IMR-90 (cell line): ENCODE measurements around the gene JSRP1. TPM values are rescaled to one million over a fixed set of nuclear protein-coding genes. Genes with fewer than 3 reads are reported as not detected.

Source experiments
- ATAC-seq: fragments of 200-7000 bp; cut with Tn5 transposase; 2 replicates; pipeline ENCODE4 v1.9.1; 2020; ENCODE audit warnings: low read depth, mild to moderate bottlenecking, moderate library complexity
- BruUV-seq: library from RNA; stranded (reverse); fragments of 400-500 nt; replicated peaks from 2 replicates; lab custom pipeline; 2021; lab: Mats Ljungman, UMichigan
- CTCF ChIA-PET: fragments of 300-600 bp; formaldehyde crosslinking; extraction: SDS; loops from one replicate; lab custom pipeline; 2021; ENCODE audit warnings: antibody characterized with exemption; lab: Yijun Ruan, JAX
- POLR2A ChIA-PET: fragments of 300-600 bp; sonication (Branson Sonifier 250); formaldehyde crosslinking; loops from one replicate; lab custom pipeline; 2022; ENCODE audit warnings: antibody characterized with exemption; ENCODE audit not compliant: unreplicated experiment; lab: Charles Lee
- DNase-seq: peaks from one replicate; pipeline ENCODE4 v3.0.0; 2013
- H2AFZ ChIP-seq: replicated peaks from 2 replicates; pipeline ENCODE3; 2013; ENCODE audit warnings: low read length, mild to moderate bottlenecking; ENCODE audit not compliant: poor library complexity
- H2AK5ac ChIP-seq: 2 replicates; pipeline ENCODE4 v1.6.1; 2013; ENCODE audit warnings: low read depth, low read length, inconsistent platforms
- H2AK9ac ChIP-seq: replicated peaks from 2 replicates; pipeline ENCODE3; 2013; ENCODE audit warnings: mild to moderate bottlenecking, low read depth, low read length, moderate library complexity; ENCODE audit not compliant: poor library complexity
- H2BK120ac ChIP-seq: 2 replicates; pipeline ENCODE4 v1.6.1; 2013; ENCODE audit warnings: low read depth, low read length, inconsistent platforms
- H2BK15ac ChIP-seq: 3 replicates; pipeline ENCODE4 v1.6.1; 2013; ENCODE audit warnings: low read depth, low read length, inconsistent platforms
- H2BK20ac ChIP-seq: 2 replicates; pipeline ENCODE4 v1.6.1; 2013; ENCODE audit warnings: low read depth, mild to moderate bottlenecking, inconsistent platforms, low read length, moderate library complexity
- H2BK5ac ChIP-seq: 2 replicates; pipeline ENCODE4 v1.6.1; 2013; ENCODE audit warnings: mild to moderate bottlenecking, low read depth, low read length, inconsistent platforms; ENCODE audit not compliant: poor library complexity, severe bottlenecking
- H3K14ac ChIP-seq: replicated peaks from 2 replicates; pipeline ENCODE4 v1.6.1; 2013; ENCODE audit warnings: low read depth, low read length, inconsistent platforms
- H3K18ac ChIP-seq: 2 replicates; pipeline ENCODE4 v1.6.1; 2013; ENCODE audit warnings: low read depth, low read length, control low read depth
- H3K23ac ChIP-seq: 2 replicates; pipeline ENCODE4 v1.6.1; 2013; ENCODE audit warnings: low read depth, low read length, inconsistent platforms
- H3K27ac ChIP-seq: 2 replicates; pipeline ENCODE4 v1.5.1; 2013; ENCODE audit warnings: mild to moderate bottlenecking, control low read depth, low read length; ENCODE audit not compliant: insufficient read depth
- H3K27me3 ChIP-seq: 2 replicates; pipeline ENCODE4 v1.6.1; 2013; ENCODE audit warnings: low read length; ENCODE audit not compliant: control insufficient read depth, insufficient read depth
- H3K36me3 ChIP-seq: 2 replicates; pipeline ENCODE4 v1.6.1; 2013; ENCODE audit warnings: low read length, mixed read lengths; ENCODE audit not compliant: control insufficient read depth, insufficient read depth
- H3K4ac ChIP-seq: 2 replicates; pipeline ENCODE4 v1.6.1; 2013; ENCODE audit warnings: low read depth, low read length, inconsistent platforms
- H3K4me1 ChIP-seq: 2 replicates; pipeline ENCODE4 v1.6.1; 2013; ENCODE audit warnings: low read length, mixed read lengths; ENCODE audit not compliant: control insufficient read depth, insufficient read depth
- H3K4me2 ChIP-seq: 2 replicates; pipeline ENCODE4 v1.6.1; 2013; ENCODE audit warnings: low read depth, mild to moderate bottlenecking, control low read depth, low read length, moderate library complexity
- H3K4me3 ChIP-seq: 2 replicates; pipeline ENCODE4 v1.5.1; 2013; ENCODE audit warnings: low read depth, mild to moderate bottlenecking, control low read depth, low read length, moderate library complexity; ENCODE audit not compliant: insufficient read depth
- H3K56ac ChIP-seq: 2 replicates; pipeline ENCODE4 v1.6.1; 2013; ENCODE audit warnings: low read length, inconsistent platforms; ENCODE audit not compliant: insufficient read depth; ENCODE audit errors: extremely low read depth
- H3K79me1 ChIP-seq, 2 experiments: 2 replicates each; pipeline ENCODE4 v1.6.1; 2013; ENCODE audit warnings: low read length in 2 of 2, inconsistent platforms in 1 of 2, low read depth in 1 of 2
- H3K9ac ChIP-seq: 2 replicates; pipeline ENCODE4 v1.6.1; 2013; ENCODE audit warnings: low read depth, low read length, control low read depth
- H3K9me1 ChIP-seq: 2 replicates; pipeline ENCODE4 v1.6.1; 2013; ENCODE audit warnings: low read length, inconsistent platforms; ENCODE audit not compliant: insufficient read depth
- H3K9me3 ChIP-seq: 2 replicates; pipeline ENCODE4 v1.6.1; 2013; ENCODE audit warnings: low read length; ENCODE audit not compliant: control insufficient read depth, insufficient read depth
- H4K20me1 ChIP-seq: 2 replicates; pipeline ENCODE4 v1.6.1; 2013; ENCODE audit warnings: low read length, inconsistent platforms; ENCODE audit not compliant: insufficient read depth
- H4K5ac ChIP-seq: 2 replicates; pipeline ENCODE4 v1.6.1; 2013; ENCODE audit warnings: mild to moderate bottlenecking, low read depth, low read length, control low read depth
- H4K8ac ChIP-seq, 2 experiments: 2 replicates each; pipeline ENCODE4 v1.6.1; 2013; ENCODE audit warnings: low read depth in 2 of 2, low read length in 2 of 2, control low read depth in 1 of 2, inconsistent platforms in 1 of 2
- H4K91ac ChIP-seq: 2 replicates; pipeline ENCODE4 v1.6.1; 2013; ENCODE audit warnings: low read depth, low read length, inconsistent platforms; ENCODE audit not compliant: insufficient read depth
- BHLHE40 ChIP-seq: fragments of 150-350 bp; IDR thresholded peaks from 2 replicates; pipeline ENCODE4 v1.6.1; 2016; ENCODE audit warnings: mild to moderate bottlenecking, low read depth, low read length
- CEBPB ChIP-seq: IDR thresholded peaks from 2 replicates; pipeline ENCODE4 v1.6.1; 2012; ENCODE audit warnings: low read depth, low read length, improper control_type of control experiment
- CHD1 ChIP-seq: IDR thresholded peaks from 2 replicates; pipeline ENCODE4 v1.6.1; 2012; ENCODE audit warnings: low read depth, low read length, improper control_type of control experiment
- FOS ChIP-seq: fragments of 150-350 bp; IDR thresholded peaks from 2 replicates; pipeline ENCODE4 v1.6.1; 2016; ENCODE audit warnings: low read depth, low read length
- MAZ ChIP-seq: IDR thresholded peaks from 2 replicates; pipeline ENCODE4 v1.6.1; 2012; ENCODE audit warnings: low read depth, mild to moderate bottlenecking, low read length, improper control_type of control experiment, moderate library complexity, borderline replicate concordance
- MXI1 ChIP-seq: IDR thresholded peaks from 2 replicates; pipeline ENCODE4 v1.6.1; 2012; ENCODE audit warnings: low read depth, mild to moderate bottlenecking, low read length, moderate library complexity, borderline replicate concordance
- NFE2L2 ChIP-seq: fragments of 150-350 bp; IDR thresholded peaks from 2 replicates; pipeline ENCODE4 v1.6.1; 2016; ENCODE audit warnings: low read depth, mild to moderate bottlenecking, low read length
- POLR2A ChIP-seq: IDR thresholded peaks from 2 replicates; pipeline ENCODE4 v1.6.1; 2012; ENCODE audit warnings: mild to moderate bottlenecking, low read depth, low read length
- RAD21 ChIP-seq: IDR thresholded peaks from 2 replicates; pipeline ENCODE4 v1.6.1; 2012; ENCODE audit warnings: low read length, improper control_type of control experiment
- RCOR1 ChIP-seq: IDR thresholded peaks from 2 replicates; pipeline ENCODE4 v1.6.1; 2012; ENCODE audit warnings: mild to moderate bottlenecking, low read length, improper control_type of control experiment; ENCODE audit not compliant: insufficient replicate concordance
- RFX5 ChIP-seq: IDR thresholded peaks from 2 replicates; pipeline ENCODE4 v1.8.0; 2012; ENCODE audit warnings: low read depth, mild to moderate bottlenecking, low read length, moderate library complexity
- SMC3 ChIP-seq: fragments of 150-350 bp; IDR thresholded peaks from 2 replicates; pipeline ENCODE4 v1.6.1; 2016; ENCODE audit warnings: low read depth, mild to moderate bottlenecking, antibody characterized with exemption, low read length, moderate library complexity
- WGBS, 2 experiments: methylation state at CpG; one replicate each; pipeline versions ENCODE4 v1.1.5 to v1.1.7; 2013; ENCODE audit warnings: missing lambda C conversion rate in 2 of 2; ENCODE audit not compliant: insufficient read length in 1 of 2; ENCODE audit errors: extremely low coverage in 2 of 2; 5-methylcytosine and 5-hydroxymethylcytosine counted together
- dilution Hi-C: fragments of 300-500 bp; cut with HindIII; formaldehyde crosslinking; loops from one replicate; pipeline ENCODE4 v1.14.3; 2018; ENCODE audit warnings: low sequenced_read_pairs; ENCODE audit not compliant: unreplicated experiment
- in situ Hi-C: fragments of 300-500 bp; cut with MboI; formaldehyde crosslinking; loops from 3 replicates; pipeline ENCODE4 v1.14.3; 2019; ENCODE audit warnings: low sequenced_read_pairs, inconsistent platforms, mixed read lengths
- intact Hi-C: fragments of 100-400 bp; cut with micrococcal nuclease; formaldehyde crosslinking; loops from 2 replicates; pipeline ENCODE4 v1.10.0; 2022
- polyA plus RNA-seq, 3 experiments: library from polyadenylated mRNA; depleted of rRNA; stranded (reverse); fragments of >200 nt; gene quantifications; 2 replicates each; pipeline ENCODE4 v1.2.3, GENCODE V29; 2012; ENCODE audit warnings: low replicate concordance in 1 of 3
- total RNA-seq: library from RNA; depleted of rRNA; stranded (reverse); fragments of >200 nt; gene quantifications from 2 replicates; pipeline ENCODE4 v1.2.3, GENCODE V29; 2012
- TF ChIP-seq, protein P1 (sequence below): conservative IDR thresholded peaks from 2 replicates; pipeline ENCODE4 v1.5.1; 2012; ENCODE audit warnings: mild to moderate bottlenecking, low read depth, low read length, improper control_type of control experiment
- TF ChIP-seq, protein P2 (sequence below): fragments of 150-350 bp; IDR thresholded peaks from 2 replicates; pipeline ENCODE4 v1.6.1; 2016; ENCODE audit warnings: low read depth, mild to moderate bottlenecking, low read length, moderate library complexity, borderline replicate concordance

Gene JSRP1
- total and polyA plus RNA-seq, 2 of the 4 experiments (the other 2 are of a cell fraction): not detected

DNA sequence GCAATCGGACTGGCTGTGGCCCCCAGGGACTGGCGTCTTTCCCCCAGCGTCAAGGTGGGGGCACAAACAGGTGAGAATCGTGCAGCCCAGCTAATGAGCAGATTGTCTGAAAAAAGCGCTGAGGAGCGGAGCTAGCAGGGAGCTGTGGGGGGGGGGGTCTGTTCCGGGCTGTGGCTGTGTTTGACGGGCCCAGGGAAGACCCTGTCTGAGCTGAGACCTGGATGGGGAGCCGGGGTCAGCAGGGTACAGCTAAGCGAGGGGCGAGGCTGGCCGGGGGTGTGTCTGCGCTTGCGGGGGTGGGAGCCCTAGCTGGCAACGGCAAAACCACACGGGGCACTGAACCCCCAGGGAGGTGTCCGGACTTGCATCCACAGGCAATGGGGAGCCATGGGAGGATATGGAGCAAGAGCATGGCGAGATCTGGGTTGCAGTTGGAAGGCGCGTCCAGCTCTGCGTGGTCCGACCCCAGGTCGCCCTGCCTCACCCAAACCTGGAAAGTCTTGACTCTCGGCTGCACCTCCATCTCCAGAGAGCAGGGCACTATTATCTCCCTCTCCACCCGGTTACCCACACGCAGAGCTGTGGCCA lies 47.1 kb upstream of the JSRP1 start:
- in situ Hi-C loops: no loop called here

More for the DNA sequence above, 47.1 kb upstream of the JSRP1 start:
- H3K79me1 ChIP-seq: no peaks in the 10 kb centered on the region
- no peak overlapping the region for H4K5ac ChIP-seq
- intact Hi-C loops (no loop called here), dilution Hi-C loops (no loop called here)
- H4K8ac ChIP-seq: no peak overlapping the region
- ATAC-seq (no peak), DNase-seq (no peak)
- H3K27me3 ChIP-seq: peaks cover 46% of the 10 kb centered on the region
- H2BK120ac ChIP-seq: no peak overlapping the region
- H3K4me1 ChIP-seq: peaks cover 4% of the 10 kb centered on the region; the same call in 1 of the 2 replicates
- TF ChIP-seq RAD21: no peak
- TF ChIP-seq CHD1: no peak
- TF ChIP-seq, protein P1, sequence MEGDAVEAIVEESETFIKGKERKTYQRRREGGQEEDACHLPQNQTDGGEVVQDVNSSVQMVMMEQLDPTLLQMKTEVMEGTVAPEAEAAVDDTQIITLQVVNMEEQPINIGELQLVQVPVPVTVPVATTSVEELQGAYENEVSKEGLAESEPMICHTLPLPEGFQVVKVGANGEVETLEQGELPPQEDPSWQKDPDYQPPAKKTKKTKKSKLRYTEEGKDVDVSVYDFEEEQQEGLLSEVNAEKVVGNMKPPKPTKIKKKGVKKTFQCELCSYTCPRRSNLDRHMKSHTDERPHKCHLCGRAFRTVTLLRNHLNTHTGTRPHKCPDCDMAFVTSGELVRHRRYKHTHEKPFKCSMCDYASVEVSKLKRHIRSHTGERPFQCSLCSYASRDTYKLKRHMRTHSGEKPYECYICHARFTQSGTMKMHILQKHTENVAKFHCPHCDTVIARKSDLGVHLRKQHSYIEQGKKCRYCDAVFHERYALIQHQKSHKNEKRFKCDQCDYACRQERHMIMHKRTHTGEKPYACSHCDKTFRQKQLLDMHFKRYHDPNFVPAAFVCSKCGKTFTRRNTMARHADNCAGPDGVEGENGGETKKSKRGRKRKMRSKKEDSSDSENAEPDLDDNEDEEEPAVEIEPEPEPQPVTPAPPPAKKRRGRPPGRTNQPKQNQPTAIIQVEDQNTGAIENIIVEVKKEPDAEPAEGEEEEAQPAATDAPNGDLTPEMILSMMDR: no peak
- TF ChIP-seq SMC3: no peak
- TF ChIP-seq FOS: no peak
- no peak for TF ChIP-seq RFX5
- TF ChIP-seq MAZ: no peak
- no peak for TF ChIP-seq NFE2L2
- TF ChIP-seq, protein P2, sequence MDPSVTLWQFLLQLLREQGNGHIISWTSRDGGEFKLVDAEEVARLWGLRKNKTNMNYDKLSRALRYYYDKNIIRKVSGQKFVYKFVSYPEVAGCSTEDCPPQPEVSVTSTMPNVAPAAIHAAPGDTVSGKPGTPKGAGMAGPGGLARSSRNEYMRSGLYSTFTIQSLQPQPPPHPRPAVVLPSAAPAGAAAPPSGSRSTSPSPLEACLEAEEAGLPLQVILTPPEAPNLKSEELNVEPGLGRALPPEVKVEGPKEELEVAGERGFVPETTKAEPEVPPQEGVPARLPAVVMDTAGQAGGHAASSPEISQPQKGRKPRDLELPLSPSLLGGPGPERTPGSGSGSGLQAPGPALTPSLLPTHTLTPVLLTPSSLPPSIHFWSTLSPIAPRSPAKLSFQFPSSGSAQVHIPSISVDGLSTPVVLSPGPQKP: no peak
- no peak for TF ChIP-seq CEBPB
- no peak for TF ChIP-seq POLR2A
- no peak for TF ChIP-seq MXI1
- TF ChIP-seq BHLHE40: no peak
- TF ChIP-seq RCOR1: no peak
- no peaks in the 10 kb centered on the region for H3K9me1 ChIP-seq
- H2BK5ac ChIP-seq: no peak overlapping the region
- H3K27ac ChIP-seq: no peak overlapping the region
- ChIA-PET POLR2A (no interaction called here), CTCF (interaction anchor here (0.6 kb wide), 1 partner anchor 29 kb away, joined by 5 read pairs; no protein-coding TSS in a partner anchor)
- no peaks in the 10 kb centered on the region for H3K36me3 ChIP-seq
- H2AK9ac ChIP-seq: peak overlapping the region; percentile 13
- no peak overlapping the region for H3K23ac ChIP-seq
- H4K20me1 ChIP-seq: 0 out of 2 replicates have a peak, but pooled peaks cover 2% of the 10 kb centered on the region
- H3K18ac ChIP-seq: no peak overlapping the region
- no peak overlapping the region for H4K91ac ChIP-seq
- no peak overlapping the region for H3K56ac ChIP-seq
- no peak overlapping the region for H3K4me2 ChIP-seq
- H2AFZ ChIP-seq: no peak overlapping the region
- no peak overlapping the region for H3K4ac ChIP-seq
- no peak overlapping the region for H2BK20ac ChIP-seq
- no peak overlapping the region for H2BK15ac ChIP-seq
- WGBS, 2 experiments: 77% methylated on average over 15 of the region's 26 CpGs; no CpG with 5 or more reads in 1 of the 2 experiments
- H3K4me3 ChIP-seq: no peak overlapping the region
- H3K9ac ChIP-seq: no peak overlapping the region
- H3K9me3 ChIP-seq: no peaks in the 10 kb centered on the region; the same call in 1 of the 2 replicates
- no peak overlapping the region for H2AK5ac ChIP-seq
- BruUV-seq: no TSS peak
- no peak overlapping the region for H3K14ac ChIP-seq
